GM21423 (cell line): Measurements from ENCODE around the gene SLC9B2.
A peak's percentile ranks its signal among the peaks of the same experiment; 100 is the strongest.

Source experiments
- ATAC-seq: cut with Tn5 transposase; IDR thresholded peaks from one replicate; pipeline ENCODE4 v1.9.1; 2021; ENCODE audit warnings: mild to moderate bottlenecking, moderate library complexity; ENCODE audit not compliant: unreplicated experiment

SLC9B2 gene

DNA sequence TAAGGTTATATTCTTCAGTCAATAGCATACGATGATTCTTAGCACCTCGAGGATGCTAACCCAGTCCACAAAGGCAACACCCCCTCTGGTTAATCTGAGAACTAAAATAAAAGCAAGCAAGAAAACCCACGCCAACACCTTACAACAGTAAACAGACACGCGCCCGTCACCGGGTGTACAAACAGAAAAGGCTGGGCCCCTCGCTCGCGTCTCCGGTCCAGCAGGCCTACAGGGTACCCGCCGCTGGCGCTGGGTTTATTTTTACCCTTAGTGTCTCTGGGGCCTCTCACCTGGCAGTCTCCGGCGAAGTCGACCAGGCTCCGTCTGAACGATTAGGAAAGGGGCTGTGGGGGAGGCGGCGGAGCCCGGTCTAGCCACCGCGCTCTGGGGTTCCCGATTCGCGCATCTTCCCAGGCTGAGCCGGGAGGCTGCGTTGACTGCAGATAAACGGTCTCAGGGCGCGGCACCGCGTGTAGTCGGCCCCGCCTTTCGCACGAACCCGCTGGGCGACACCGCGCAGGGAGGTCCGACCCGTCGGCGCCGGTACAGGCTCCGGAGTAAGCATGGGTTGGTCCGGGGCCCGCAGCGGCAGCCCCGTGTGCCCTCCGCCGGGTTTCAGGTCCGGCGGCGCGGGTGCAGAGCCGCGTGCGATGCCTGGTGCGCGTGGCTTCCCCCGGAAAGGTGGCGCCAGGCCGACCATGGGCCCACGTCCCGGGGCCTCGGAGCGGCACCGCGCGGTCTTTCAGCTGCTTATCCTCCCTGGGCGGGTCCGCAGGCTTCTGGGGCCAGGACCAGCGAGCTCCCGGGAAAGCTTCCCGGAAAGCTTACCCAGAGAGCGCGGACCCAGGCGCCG, 441 bp downstream of the SLC9B2 start:
- ATAC-seq: peak; percentile 49

DNA sequence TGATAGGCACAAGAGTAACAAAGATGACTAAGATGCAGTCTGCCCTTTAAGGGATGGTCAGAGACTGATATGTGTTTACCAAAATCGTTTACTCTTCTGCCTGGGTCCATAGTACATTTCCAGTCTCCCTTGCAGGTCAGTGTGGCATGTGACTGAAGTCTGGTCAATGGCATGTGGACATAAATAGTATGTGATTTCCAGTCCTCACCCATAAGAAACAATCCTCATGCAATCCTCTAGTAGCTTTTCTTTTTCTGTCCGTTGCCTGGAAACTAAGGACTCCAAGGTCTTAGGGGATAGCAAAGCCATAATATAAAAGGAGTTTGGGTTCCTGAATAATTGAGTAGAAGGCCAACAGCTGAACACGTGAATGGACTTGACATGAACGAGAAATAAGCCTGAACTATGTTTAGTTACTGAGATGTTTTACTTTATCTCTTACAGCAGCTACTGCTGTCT, 1.1 kb downstream of the SLC9B2 start:
- ATAC-seq: no peak

DNA sequence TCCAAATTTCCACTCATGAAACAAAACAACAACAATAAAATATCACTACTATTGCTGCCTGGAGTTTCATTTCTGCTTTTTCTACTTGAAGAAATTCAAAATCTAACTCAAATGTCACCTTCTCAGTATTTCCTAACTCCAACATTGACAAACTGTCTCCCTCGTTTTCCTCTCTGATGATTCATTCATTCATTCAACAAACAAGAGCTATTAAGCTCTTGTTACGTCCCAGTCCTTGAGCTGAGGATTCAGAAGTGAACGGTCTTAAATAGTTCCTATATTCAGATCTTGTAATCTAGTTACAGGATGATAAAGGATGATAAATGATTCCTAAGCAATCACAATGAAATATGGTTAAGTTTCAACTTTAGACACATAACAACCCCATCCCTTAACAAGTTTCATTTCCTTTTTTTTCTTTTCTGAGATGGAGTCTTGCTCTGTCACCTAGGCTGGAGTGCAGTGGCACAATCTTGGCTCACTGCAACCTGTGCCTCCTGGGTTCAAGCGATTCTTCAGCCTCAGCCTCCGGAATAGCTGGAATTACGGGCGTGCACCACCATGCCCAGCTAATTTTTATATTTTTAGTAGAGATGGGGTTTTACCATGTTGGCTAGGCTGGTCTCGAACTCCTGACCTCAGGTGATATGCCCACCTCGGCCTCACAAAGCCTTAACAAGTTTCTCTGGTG, 1.7 kb downstream of the SLC9B2 start:
- peak; percentile 41 for ATAC-seq

DNA sequence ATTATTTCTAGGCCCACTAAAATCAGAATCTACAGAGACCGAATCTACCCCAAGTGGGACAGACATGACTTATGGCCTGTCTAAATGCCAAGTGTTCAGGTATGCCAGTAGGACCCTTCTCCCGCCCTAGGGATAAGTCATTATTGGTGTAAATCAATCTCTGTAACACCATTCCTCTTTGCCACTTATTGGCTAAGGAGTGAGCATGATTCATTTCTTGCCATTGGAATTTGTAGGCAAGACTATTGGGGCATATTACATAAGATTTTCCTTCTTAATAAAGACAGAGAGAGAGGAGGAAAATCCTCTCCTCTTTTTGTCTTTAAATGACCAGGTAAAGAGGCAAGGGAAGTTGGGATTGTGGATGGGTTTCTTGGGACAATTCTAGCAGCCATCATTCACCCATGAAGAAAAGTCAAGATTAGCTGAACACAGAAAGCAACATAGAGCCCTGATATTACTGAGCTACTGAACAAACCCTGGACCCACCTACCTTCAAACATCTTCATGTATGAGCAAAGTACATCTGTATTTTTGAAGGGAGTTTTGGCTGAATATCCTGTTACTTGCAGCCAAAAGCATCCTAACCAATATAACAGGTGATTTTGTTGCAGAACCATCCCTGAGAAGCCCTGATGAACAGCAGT, 2.6 kb downstream of the SLC9B2 start:
- ATAC-seq: no peak

DNA sequence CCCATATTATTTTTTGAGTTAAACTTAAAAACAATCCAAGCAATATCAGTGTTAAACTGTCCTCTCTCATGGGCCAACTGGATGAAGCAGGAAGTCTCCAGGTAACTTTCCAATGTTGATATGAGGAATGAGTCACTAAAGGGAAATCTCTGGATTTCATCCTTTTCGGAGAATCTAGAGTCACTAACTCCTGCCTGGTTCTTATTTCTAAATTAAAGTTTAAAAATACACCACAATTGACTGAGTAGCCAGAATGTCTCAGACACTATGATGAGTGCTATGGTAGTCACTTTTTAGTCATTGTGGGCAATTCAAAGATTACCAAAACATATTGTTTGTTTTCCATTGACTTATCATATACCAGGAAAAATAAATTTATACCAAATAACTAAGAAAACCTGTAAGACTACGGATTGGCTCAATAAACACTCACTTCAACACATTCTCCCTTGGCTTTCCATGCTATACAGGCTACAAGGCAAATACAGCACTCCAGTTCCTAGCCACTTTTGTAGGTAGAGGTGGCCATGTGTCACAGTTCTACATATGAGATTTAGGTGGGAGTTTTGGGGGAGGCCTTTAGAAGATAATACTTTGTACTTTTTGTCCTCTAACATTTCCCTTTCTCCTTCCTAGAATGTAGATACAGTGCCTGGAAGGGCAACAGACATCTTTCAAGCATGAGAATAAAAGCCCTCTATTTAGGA, 8.6 kb downstream of the SLC9B2 start:
- no peak for ATAC-seq

DNA sequence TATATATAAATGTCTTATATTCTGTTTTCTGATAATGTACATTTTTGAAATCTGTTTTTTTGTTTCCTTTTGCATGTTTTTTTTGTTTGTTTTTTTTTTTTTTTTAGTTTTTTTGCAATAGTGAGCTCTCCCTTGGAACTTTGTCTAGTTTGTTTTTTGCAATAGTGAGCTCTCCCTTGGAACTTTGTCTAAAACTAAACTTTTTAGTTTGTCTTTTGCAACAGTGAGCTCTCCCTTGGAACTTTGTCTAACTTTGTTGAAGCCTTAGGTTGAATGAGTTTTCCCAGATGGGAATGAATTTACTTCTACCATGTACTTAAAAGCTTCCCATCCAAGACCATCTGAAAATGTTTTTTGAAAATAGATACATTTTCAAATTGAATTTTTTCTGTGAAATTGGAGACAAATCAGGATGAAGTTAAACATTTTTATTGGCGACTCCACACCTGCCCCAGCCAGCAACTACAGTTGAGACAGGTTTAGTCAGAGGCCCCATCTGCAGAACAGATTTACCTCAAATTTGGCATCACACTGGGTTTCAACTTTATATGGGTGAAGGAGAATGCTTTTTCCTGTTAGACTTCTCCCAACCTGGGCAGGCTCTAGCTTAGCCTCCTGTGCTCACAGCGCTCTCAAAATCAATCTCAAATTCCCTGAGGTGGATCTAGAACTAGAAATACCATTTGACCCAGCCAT, 16.0 kb downstream of the SLC9B2 start:
- no peak for ATAC-seq

DNA sequence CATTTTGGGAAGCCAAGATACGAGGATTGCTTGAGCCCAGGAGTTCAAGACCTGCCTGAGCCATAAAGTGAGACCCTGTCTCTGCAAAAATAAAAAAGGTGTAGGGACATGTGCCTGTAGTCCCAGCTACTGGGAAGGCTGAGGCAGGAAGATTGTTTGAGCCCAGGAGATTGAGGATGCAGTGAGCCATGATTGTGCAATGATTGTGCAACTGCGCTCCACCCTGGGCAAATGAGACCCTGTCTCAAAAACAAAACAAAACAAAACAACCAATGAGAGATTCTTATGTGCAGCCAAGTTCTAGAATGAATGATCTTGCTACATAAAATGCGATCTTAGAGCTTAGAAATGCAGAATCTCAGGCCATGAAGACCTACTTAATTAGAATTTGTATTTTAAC, 22.5 kb downstream of the SLC9B2 start:
- ATAC-seq: no peak

DNA sequence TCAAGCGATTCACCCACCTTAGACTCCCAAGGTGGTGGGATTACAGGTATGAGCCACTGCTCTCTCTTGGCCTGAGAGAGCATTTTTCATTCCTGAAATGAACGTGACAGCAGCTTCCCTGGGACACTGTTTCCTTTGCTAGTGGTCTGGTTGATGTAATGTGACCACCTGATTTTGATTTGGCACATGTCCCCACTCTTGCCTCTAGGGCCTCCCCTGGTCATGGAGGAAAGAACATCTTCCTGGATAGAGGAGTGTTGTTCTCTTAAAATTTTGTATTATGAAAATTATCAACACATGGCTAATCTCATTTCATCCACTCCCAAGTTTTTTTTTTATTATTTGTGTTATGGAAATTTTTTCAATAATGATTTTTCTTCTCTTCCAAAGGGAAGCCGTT, 23.8 kb downstream of the SLC9B2 start:
- no peak for ATAC-seq

DNA sequence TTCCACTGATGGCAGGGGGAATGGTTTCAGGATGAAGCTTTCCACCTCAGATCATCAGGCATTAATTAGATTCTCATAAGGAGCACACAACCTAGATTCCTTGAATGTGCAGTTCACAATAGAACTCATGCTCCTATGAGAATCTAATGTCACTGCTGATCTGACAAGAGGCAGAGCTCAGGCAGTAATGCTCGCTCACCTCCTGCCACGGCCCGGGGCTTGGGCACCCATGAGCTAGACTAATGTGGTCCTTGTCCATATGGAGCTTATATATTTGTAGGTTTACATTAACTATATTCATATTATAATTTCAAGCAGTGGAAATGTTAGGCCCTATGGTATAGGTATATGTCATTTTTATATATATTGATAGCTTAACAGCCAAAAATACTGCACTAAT, 24.4 kb downstream of the SLC9B2 start:
- no peak for ATAC-seq

DNA sequence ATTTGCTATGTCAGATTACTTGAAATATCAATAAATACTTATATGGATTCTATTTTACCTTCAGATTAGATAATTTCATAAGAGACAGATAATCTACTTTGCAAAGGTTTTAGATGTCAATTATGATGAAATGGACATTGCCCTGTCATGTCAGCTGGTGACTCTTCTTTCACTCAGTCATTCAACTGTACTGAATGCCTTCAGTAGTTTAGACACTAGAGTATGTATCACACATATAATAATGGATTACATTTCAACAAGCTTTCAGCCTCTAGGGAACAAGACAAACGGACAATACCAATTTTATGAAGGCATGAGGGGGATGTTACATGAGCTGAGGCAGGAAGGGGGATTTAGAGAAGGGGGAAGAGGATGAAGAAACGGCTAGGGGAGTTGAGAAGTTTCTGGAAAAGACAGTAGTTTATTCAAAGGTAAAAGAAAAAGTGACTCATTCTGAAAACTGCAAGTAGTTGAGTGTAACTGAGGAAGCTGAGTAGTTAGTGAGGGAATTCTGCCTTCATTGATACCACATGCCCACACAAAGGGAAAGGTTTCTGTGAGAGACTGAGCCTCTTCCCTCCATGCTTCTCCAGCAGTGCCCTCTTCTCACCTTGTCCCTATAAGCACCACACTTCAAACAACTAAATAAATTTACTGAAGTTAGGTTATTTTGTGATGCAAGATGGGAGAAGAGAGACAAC, 25.7 kb downstream of the SLC9B2 start:
- ATAC-seq: no peak

DNA sequence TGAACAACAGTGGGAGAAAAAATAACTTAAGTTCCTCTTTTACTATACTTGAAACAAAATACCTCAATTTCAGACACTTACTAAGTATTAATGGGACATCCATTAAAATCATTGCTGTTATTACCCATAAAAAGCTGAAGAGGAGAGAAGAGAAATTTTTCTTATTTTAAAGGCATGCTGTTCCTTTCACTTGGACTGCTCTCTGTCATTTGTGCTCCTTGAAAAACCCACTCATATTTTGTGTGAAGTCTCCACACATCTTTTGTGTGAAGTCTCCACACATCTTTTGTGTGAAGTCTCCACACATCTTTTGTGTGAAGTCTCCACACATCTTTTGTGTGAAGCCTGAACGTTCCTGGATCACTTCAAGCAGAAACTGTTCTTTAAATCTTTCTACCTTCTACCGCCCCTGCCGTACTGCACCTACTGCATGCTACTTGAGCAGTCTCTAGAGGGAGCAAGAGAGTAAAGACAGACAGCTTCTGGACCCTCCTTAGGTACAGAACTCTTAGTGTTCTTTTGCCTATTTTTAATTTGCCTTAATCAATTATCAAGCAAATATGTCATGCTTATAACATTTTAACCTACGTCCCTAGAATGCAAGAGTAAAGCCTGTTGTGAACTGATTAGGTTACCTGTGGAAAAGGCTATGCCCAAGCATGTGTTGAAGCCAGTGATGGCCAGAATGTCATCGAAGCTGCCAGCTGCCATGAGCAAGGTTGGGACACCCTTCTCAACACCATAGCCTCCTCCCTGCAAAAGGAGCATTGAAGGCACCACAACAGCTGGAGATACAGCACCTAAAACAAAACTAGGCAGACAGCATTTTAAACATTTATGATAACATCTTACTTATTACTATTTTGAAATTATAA, 29.9 kb downstream of the SLC9B2 start:
- ATAC-seq: peak; percentile 79

DNA sequence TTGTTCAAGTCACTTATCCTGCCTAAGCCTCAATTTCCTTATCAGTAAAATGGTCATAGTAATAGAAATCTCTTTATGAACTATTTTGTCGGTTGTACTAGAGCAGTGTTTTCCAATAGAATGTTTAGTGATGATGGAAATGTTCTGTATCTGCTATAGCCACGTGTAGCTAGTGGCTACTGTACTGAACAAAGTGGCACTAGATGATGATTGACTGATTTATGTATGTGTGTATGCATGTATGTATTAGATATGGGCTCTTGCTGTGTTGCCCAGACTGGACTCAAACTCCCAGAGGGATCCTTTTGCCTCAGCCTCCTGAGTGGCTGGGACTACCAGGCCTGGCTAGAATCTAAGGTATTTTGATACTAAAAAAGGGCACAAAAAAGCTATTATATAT, 32.4 kb downstream of the SLC9B2 start:
- ATAC-seq: no peak

DNA sequence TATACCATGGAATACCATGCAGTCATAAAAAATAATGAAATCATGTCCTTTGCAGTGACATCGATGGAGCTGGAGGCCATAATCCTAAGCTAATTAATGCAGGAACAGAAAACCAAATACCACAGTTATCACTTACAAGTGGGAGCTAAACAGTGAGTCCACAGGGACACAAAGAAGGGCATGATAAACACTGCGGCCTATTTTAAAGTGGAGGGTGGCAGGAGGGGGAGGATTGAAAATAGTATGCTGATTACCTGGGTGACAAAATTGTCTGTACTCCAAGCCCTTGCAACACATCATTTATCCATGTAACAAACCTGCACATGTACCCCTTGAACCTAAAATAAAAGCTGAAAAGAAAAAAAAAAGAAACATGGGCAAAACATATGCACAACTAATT, 40.4 kb downstream of the SLC9B2 start:
- no peak for ATAC-seq

DNA sequence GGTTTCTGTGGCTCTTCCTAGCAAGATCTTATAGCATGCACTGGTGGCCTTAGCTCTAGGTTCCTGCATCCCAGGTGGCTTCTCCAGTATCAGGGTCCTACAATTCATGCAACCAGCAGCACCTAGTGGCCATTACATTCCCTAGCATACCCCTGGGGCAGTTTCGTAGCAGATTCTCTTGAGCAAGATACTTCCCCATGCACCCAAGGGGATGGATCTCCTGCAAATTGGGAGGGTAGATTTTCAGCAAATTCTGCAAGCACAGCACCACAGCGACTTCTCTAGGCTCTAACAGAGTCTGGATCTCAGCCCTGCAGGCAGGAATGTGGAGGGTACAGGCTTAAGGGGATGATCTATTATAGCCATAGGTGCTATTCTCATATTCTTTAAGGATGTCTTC, 44.0 kb downstream of the SLC9B2 start:
- ATAC-seq: no peak

DNA sequence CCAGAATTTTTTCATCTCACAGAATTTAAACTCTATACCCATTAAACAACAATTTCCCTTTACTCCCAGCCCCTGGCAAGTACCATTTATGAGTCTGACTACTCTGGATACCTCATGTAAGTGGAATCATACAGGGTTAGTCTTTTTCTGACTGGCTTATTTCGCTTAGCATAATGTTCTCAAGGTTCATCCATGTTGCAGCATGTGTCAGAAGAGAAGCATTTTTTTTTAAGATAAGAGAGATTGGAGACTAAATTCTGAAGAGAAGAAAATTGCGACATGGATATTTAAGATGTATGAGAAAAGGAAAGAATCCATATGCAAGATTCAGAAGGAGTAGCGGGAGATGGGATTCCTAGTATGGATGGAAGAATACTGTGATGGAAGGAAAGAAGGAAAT, 45.8 kb downstream of the SLC9B2 start:
- no peak for ATAC-seq

DNA sequence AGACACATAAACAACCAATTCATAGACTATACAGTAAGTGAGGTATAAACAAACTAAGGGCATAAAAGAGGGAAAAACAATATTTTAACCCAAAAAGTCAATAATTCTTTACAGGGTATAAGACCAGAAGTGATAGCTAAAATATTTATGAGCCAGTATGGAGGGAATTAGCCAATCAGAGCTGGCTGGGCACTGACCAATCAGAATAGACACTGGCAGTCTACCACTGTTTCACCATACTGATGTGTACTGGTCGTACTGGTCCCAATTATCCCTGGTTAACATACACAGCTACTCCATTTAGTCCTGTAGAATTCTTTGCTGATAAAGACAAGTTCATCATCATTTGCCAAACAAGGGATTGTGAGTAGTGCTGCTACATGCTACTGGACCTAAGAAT, 47.3 kb downstream of the SLC9B2 start:
- ATAC-seq: no peak

DNA sequence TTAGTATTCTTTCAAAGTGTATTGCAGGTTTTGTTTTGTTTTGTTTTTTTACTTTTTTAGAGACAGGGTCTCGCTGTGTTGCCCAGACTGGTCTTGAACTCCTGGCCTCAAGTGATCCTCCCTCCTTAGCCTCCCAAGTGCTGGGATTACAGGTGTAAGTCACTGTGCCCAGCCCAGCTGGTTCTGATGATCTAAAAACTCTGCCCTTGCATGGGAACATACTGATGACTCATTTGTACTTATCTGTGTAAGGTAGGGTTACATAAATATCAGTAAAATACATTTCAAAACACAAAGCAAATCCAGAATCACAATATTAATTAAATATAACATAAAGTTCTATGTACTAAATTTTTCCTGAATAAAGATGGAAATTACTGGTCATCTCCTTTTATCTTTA, 49.7 kb downstream of the SLC9B2 start:
- ATAC-seq: no peak

DNA sequence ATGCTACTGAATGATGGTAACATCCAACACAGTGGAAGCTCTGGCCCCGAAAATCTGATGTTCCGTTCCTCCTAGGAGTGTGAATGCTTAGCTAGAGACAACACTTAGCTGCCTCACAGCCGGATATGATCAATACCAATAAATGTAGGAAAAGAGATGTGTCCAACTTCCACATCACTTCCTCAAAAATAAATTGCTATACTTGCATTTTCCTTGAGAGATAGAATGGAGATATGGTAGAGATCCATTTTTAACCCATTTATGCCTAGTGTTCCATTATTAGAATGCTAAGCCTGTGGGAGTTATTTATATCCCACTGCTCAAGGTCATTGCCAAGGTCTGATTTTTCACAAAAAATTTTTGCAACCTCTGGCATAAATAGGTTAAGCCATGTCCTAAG, 51.6 kb downstream of the SLC9B2 start:
- ATAC-seq: no peak

DNA sequence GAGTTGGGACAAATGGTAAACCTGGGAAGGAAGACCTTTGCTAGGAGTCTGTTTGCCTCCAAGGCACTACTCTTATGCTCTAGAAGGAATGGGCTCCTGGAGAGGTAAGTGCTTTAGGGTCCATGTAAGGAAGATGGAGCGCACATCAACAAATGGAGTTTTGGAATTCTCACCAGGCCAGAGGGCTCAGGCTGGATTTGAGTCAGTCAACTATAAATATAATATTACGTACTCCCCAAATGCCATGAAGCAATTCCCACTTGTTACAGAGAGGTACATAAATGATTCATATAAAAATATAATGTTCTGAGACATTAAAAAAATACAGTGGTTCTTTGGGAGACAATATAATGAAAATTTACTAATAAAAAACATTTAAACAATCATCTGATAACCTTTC, 55.4 kb downstream of the SLC9B2 start:
- ATAC-seq: no peak
